Measurements from ENCODE around the gene CDKAL1. TPM values are rescaled to one million over a fixed set of nuclear protein-coding genes. Genes with fewer than 3 reads are reported as not detected.

The CDKAL1 gene
- total RNA-seq, 2 donors from 2014 or later = 23.0 to 23.7 TPM

GRCh38 chr6:20997770-20998147 is 463.5 kb downstream of the CDKAL1 start:
- no peak overlapping the region for H3K4me3 Mint-ChIP-seq
- H3K36me3 Mint-ChIP-seq (ENCODE audit: low read depth) = peaks cover 11% of the 10 kb centered on the region
- peaks cover 4% of the 10 kb centered on the region for H3K4me1 Mint-ChIP-seq
- no peak for ATAC-seq
- no peaks in the 10 kb centered on the region for H3K9me3 ChIP-seq (ENCODE audit: control insufficient read depth, low read length, poor library complexity, severe bottlenecking)
- DNase-seq = no peak
- no peaks in the 10 kb centered on the region for H3K27me3 Mint-ChIP-seq
- no peak overlapping the region for H3K27ac Mint-ChIP-seq

- peaks cover 11% of the 10 kb centered on the region for H3K36me3 Mint-ChIP-seq (ENCODE audit: low read depth)
These were observed 464.6 kb downstream of the CDKAL1 start for GRCh38 chr6:20998748-20999448.

GRCh38 chr6:21000331-21000801 is 466.1 kb downstream of the CDKAL1 start:
- DNase-seq (no peak), ATAC-seq (no peak)
- Mint-ChIP-seq H3K36me3 (ENCODE audit: low read depth) (peaks cover 8% of the 10 kb centered on the region), H3K4me1 (peaks cover 4% of the 10 kb centered on the region), H3K27ac (no peak overlapping the region), H3K27me3 (no peaks in the 10 kb centered on the region), H3K4me3 (no peak overlapping the region)
- no peaks in the 10 kb centered on the region for H3K9me3 ChIP-seq (ENCODE audit: control insufficient read depth, low read length, poor library complexity, severe bottlenecking)

More at GRCh38 chr6:20998748-20999448, 464.6 kb downstream of the CDKAL1 start:
- H3K9me3 ChIP-seq (ENCODE audit: control insufficient read depth, low read length, poor library complexity, severe bottlenecking) = no peaks in the 10 kb centered on the region
- no peaks in the 10 kb centered on the region for H3K27me3 Mint-ChIP-seq
- DNase-seq (no peak), ATAC-seq (no peak)
- H3K4me3 Mint-ChIP-seq = no peak overlapping the region
- H3K27ac Mint-ChIP-seq = no peak overlapping the region
- peaks cover 4% of the 10 kb centered on the region for H3K4me1 Mint-ChIP-seq

GRCh38 chr6:21001736-21002135 is 467.5 kb downstream of the CDKAL1 start:
- no peaks in the 10 kb centered on the region for H3K9me3 ChIP-seq (ENCODE audit: control insufficient read depth, low read length, poor library complexity, severe bottlenecking)
- H3K4me3 Mint-ChIP-seq = no peak overlapping the region
- H3K27me3 Mint-ChIP-seq = no peaks in the 10 kb centered on the region
- H3K27ac Mint-ChIP-seq = no peak overlapping the region
- ATAC-seq = no peak
- H3K4me1 Mint-ChIP-seq = peaks cover 4% of the 10 kb centered on the region
- H3K36me3 Mint-ChIP-seq (ENCODE audit: low read depth) = peaks cover 8% of the 10 kb centered on the region
- DNase-seq = no peak

GRCh38 chr6:21003780-21004541 is 469.7 kb downstream of the CDKAL1 start:
- no peak for DNase-seq
- H3K9me3 ChIP-seq (ENCODE audit: control insufficient read depth, low read length, poor library complexity, severe bottlenecking) = no peaks in the 10 kb centered on the region
- H3K4me3 Mint-ChIP-seq = no peak overlapping the region
- H3K4me1 Mint-ChIP-seq = peaks cover 4% of the 10 kb centered on the region
- no peaks in the 10 kb centered on the region for H3K27me3 Mint-ChIP-seq
- no peak overlapping the region for H3K27ac Mint-ChIP-seq
- ATAC-seq = no peak
- peaks cover 8% of the 10 kb centered on the region for H3K36me3 Mint-ChIP-seq (ENCODE audit: low read depth)

GRCh38 chr6:21005816-21006570 is 471.7 kb downstream of the CDKAL1 start:
- no peaks in the 10 kb centered on the region for H3K9me3 ChIP-seq (ENCODE audit: control insufficient read depth, low read length, poor library complexity, severe bottlenecking)
- Mint-ChIP-seq H3K4me1 (no peaks in the 10 kb centered on the region), H3K27me3 (no peaks in the 10 kb centered on the region), H3K4me3 (no peak overlapping the region), H3K36me3 (ENCODE audit: low read depth) (peaks cover 7% of the 10 kb centered on the region), H3K27ac (no peak overlapping the region)
- DNase-seq = no peak
- no peak for ATAC-seq

- Mint-ChIP-seq H3K4me3 (no peak overlapping the region), H3K27ac (no peak overlapping the region), H3K36me3 (ENCODE audit: low read depth) (peaks cover 2% of the 10 kb centered on the region), H3K27me3 (no peaks in the 10 kb centered on the region), H3K4me1 (no peaks in the 10 kb centered on the region)
- no peaks in the 10 kb centered on the region for H3K9me3 ChIP-seq (ENCODE audit: control insufficient read depth, low read length, poor library complexity, severe bottlenecking)
- ATAC-seq (no peak), DNase-seq (no peak)
These were observed 485.4 kb downstream of the CDKAL1 start for GRCh38 chr6:21019614-21020013.

- no peaks in the 10 kb centered on the region for H3K9me3 ChIP-seq (ENCODE audit: control insufficient read depth, low read length, poor library complexity, severe bottlenecking)
- no peak overlapping the region for H3K4me3 Mint-ChIP-seq
- no peaks in the 10 kb centered on the region for H3K4me1 Mint-ChIP-seq
- H3K36me3 Mint-ChIP-seq (ENCODE audit: low read depth) = peaks cover 5% of the 10 kb centered on the region
- DNase-seq (no peak), ATAC-seq (no peak)
- no peaks in the 10 kb centered on the region for H3K27me3 Mint-ChIP-seq
- no peak overlapping the region for H3K27ac Mint-ChIP-seq
These were observed 488.3 kb downstream of the CDKAL1 start for GRCh38 chr6:21022343-21023107.

GRCh38 chr6:21023210-21023609 is 489.0 kb downstream of the CDKAL1 start:
- ATAC-seq = no peak

GRCh38 chr6:21024616-21025015 is 490.4 kb downstream of the CDKAL1 start:
- Mint-ChIP-seq H3K4me3 (no peak overlapping the region), H3K27ac (no peak overlapping the region), H3K4me1 (no peaks in the 10 kb centered on the region), H3K27me3 (no peaks in the 10 kb centered on the region), H3K36me3 (ENCODE audit: low read depth) (peaks cover 5% of the 10 kb centered on the region)
- no peaks in the 10 kb centered on the region for H3K9me3 ChIP-seq (ENCODE audit: control insufficient read depth, low read length, poor library complexity, severe bottlenecking)
- DNase-seq (no peak), ATAC-seq (no peak)

More at GRCh38 chr6:21023210-21023609, 489.0 kb downstream of the CDKAL1 start:
- Mint-ChIP-seq H3K36me3 (ENCODE audit: low read depth) (peaks cover 5% of the 10 kb centered on the region), H3K4me3 (no peak overlapping the region), H3K27ac (no peak overlapping the region), H3K27me3 (no peaks in the 10 kb centered on the region), H3K4me1 (no peaks in the 10 kb centered on the region)
- no peak for DNase-seq
- H3K9me3 ChIP-seq (ENCODE audit: control insufficient read depth, low read length, poor library complexity, severe bottlenecking) = no peaks in the 10 kb centered on the region

GRCh38 chr6:21026576-21027273 is 492.5 kb downstream of the CDKAL1 start:
- no peaks in the 10 kb centered on the region for H3K27me3 Mint-ChIP-seq
- no peaks in the 10 kb centered on the region for H3K9me3 ChIP-seq (ENCODE audit: control insufficient read depth, low read length, poor library complexity, severe bottlenecking)
- peaks cover 7% of the 10 kb centered on the region for H3K36me3 Mint-ChIP-seq (ENCODE audit: low read depth)
- ATAC-seq (no peak), DNase-seq (no peak)
- H3K27ac Mint-ChIP-seq = no peak overlapping the region
- no peaks in the 10 kb centered on the region for H3K4me1 Mint-ChIP-seq
- H3K4me3 Mint-ChIP-seq = no peak overlapping the region

- no peaks in the 10 kb centered on the region for H3K9me3 ChIP-seq (ENCODE audit: control insufficient read depth, low read length, poor library complexity, severe bottlenecking)
- H3K36me3 Mint-ChIP-seq (ENCODE audit: low read depth) = peaks cover 7% of the 10 kb centered on the region
- H3K27ac Mint-ChIP-seq = no peak overlapping the region
- H3K4me3 Mint-ChIP-seq = no peak overlapping the region
- ATAC-seq (no peak), DNase-seq (no peak)
- H3K4me1 Mint-ChIP-seq = no peaks in the 10 kb centered on the region
- no peaks in the 10 kb centered on the region for H3K27me3 Mint-ChIP-seq
These were observed 493.2 kb downstream of the CDKAL1 start for GRCh38 chr6:21027507-21027906.
